NCI-H510A treated with DMSO at 0.1 percent for 48 hours (cell line): ENCODE measurements around the gene TWIST2.

ENCODE experiments used
- DNase-seq: peaks from one replicate; lab custom pipeline; 2025; lab: John Stamatoyannopoulos, UW

TWIST2 gene

DNA sequence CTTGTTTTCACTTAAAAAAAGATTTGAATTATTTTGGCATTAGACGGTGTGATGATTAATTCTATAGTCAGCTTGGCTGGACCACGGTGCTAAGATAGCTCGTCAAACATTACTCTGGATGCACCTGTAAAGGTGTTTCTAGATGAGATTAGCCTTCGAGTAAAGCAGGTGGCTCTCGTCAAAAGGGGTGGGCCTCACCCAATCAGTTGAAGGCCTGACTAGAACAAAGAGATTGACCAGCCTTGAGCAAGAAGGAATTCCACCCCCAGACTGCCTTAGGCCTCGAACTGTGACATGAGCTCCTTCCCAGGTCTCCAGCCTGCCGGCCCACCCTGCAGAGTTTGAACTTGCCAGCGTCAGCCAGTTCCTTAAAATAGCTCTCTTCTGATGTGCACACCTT, 73.4 kb downstream of the TWIST2 start:
- DNase-seq = no peak

DNA sequence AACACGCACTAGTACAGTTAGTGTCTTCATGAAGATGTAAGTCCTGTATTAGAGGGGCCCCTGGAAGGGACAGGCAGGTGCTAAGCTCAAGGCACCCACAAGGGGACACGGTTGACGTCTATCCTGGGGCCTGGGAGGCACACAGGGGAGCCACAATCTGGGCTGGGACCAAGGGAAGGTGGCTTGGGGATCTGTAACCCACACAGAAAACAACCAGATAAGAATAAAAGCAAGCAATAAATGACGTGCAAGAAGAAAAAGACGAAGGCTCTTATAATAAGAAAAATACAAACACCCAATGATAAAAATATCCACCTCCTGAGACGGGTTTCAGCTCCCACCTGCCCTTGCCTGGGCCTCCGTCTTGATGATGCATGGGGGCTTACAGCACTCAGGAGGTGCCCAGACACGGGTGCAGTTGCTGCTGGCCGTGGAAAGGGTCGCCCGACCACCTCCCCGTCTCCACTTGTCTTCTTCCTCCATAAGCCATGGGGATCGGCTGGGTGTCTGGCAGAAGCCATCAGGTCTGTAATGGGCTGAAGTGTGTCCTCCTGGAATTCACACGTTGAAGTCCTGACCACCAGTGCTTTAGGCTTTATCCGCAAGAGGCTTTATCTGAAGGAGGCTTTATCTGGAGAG, 73.9 kb downstream of the TWIST2 start:
- no peak for DNase-seq

DNA sequence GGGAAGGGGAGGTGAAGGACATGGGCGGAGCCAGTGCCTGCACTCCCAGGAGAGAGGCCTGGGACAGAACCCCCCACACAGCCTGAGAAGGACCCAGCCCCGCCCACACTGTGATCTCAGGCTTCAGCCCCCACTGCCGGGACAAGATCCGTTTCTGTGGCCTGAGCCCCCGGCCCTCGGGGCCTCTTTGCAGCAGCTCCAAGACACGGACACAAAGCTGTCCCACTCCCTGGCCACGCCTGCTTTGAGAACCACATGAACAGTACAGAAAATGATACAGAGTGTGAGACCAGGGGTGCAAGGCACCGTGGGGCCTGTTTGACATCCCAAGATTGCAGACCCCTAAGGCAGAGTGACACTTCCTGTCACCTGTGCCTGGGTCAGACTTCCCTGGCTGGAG, 74.5 kb downstream of the TWIST2 start:
- no peak for DNase-seq

DNA sequence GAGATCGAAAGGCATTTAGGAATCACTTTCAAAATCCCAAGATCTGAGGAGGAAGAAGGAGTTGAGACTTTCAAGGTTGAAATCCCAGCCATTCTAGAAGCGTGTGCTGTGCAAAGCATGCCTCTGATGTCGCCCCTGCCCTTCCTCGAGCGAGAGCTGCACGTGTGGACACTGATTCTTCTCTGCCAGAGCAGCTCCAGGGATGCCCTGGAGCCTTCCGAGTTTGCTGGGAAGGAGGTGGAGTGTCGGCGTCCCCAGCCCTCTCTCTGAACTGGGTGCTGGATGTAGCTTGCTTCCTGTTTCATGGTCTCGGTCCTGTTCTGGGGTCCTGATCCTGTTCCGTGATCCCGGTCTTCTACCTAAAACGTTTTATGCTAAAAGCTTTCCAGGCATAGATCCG, 76.1 kb downstream of the TWIST2 start:
- no peak for DNase-seq

DNA sequence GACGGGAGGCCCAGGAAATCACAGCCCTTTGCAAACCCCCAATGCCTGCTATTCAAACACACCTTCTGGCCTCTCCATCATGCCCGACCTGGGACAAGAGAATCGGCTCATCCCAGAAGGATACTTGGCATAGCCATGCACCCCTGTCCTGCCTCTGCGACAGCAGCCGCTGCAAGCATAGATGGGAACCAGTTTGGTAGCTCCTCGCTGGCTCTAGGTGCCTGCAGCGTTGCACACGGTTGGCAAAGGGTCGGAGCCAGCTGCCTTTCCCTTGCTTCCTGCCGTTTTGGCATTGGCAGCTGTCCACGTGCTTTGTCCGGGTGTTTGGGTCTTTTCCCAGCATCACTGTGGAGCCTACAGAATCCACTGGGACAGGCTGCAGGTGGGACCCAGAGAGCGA, 76.9 kb downstream of the TWIST2 start:
- no peak for DNase-seq

DNA sequence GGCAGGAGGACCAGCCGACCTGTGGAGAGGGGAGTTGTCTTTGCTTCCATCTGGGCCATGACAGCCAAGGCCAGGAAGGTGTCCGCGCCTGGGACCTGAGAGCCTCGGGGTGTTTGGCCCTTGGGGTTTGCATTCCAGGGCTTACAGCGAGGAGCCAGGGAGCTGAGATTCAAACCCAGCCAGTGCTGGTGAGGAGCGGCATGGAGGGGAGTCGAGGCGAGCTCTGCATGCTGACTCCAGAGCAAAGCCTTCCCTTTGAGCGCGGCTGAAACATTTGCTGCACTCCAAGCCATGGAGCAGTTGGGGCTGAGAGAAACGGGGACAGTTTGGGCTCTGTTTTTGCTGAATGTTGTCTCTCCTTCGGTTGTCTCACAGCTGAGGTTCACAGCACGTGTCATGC, 77.4 kb downstream of the TWIST2 start:
- DNase-seq = no peak

DNA sequence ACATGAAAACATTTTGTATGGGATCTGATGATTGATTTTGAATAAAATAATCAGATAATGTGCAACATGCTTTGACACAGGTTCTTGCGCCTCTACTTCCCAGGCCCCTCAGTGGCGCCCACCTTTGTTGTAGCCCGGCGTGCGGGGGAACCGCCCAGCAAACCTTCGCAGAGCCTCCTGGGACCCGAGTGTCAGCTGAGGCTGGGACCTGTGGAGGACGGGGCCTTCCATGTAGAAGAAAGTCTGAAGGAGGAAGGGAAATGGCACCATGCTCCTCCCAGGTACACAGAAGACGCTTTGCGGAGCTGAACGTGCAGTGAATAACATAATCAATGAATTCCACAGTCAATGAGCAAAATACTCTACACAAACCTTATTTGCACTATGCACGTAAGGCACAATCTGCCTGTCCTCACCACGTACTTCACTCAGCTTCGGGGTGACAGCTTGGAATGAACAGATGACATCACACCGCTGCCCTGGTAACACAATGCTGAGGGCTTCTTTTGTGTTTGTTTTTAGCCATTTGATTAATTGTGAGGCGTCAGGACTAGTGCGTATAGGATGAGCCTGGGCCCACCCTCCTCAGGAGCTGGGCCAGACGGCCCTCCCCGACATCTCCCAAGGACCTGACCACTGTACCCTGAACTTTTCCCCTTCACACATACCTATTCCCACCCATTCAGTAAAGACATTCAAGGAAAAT, 78.1 kb downstream of the TWIST2 start:
- no peak for DNase-seq

DNA sequence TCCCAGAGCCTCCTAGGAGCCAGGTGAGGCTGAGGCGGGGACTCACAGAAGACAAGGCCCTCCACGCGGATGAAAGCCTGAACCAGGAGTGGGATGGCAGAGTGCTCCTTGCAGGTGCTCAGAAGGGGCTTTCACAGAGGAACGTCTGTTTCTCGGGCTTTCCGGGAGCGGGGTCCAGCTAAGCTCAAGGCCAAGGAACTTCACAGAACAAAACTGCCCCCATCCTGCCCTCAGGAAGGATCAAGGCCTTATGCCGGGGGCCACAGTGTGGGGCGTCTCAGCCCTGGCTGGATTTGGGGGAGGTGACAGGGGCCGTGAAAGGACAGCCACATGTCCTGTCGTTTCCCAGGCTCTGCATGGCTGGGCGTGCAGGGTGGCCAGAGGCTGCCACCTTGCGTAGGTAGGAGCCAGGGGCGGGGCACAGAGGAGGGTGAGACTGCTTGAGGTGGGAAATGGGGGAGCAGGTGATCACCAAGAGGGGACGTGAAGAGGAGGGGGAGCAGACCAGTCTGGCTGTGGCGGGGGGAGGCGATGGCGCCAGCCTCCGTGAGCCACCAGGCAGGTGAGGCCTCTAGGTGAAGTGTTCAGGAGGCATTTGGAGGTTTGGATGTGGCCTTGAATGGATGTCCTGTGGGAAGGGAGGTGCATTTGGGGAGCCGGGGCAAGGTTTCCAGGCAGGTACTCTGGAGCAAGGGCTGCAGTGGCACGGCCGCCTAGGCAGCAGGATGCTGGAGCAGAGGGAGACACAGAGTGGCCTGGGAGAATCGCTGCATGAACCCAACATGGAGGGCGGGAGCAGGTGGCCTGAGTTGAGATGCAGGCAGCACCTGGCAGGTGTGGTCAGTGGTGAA, 79.1 kb downstream of the TWIST2 start:
- no peak for DNase-seq

DNA sequence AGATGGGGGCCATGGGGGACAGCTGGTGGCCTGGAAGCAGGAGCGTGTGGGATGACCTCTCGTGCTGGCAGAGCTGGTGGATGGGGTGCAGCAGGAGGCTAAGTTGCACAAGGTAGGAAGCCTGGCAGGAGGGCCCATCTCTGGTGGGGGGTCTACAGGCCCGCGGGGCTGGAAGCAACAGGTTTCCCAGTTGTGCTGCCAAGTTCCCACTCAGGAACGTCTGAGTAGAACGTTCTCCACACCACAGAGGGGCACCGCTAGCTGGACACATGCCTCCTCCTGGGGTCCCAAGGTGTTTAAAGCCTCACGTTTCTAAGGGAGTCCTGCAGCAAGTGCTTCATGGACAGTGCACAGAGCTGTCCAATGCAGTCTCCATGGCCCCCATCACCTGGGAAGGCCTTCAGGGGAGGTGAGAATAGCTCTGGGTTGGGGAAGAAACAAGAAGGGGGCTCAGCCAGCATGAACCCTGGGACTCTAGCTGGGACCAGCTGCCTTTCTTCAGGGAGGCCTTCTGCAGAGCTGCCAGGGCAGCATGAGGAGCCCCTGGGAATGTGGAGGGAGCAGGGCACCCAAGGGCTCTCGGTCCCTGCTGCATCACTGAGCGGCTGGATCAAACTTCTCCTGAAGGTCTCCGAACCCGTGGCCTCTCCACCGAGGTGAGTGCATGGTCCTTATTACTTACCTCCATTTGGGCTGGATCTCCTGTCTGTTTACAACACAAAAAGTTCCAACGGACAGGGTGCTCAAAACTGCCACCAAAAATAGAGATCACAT, 80.0 kb downstream of the TWIST2 start:
- DNase-seq = no peak

DNA sequence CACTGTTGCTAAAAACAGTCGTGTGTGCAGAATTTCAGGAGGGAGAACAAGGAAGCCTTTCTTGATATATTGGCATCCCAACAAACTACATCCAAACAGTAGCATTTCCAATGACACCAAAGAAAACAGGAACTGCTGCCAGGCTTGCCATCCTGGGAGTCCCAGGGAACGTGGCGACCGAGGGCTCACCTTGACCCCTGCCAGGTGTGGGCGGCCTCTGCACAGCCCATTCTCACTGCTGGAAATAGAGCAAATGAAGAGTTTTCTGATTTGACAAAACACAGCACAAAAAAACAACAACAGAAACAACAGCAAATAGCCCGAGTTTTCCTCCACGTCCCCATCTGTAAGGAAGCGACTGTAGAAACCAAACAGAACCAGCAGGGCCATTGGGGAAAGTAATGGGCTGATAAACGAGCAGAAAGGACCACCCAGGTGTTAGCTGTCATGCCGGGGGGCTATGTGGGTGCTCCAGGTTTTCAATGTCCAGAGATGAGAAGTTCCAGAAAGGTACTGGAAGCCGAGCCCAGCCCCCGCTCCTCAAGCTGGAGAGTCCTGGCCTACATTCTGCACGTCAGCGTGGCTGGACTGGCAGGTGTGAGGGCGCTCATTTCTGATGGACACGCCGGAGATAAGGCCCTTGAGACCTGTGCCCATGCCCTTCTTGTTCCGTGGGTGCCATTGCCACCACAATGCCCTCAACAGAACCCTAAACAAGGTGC, 80.8 kb downstream of the TWIST2 start:
- DNase-seq = no peak

DNA sequence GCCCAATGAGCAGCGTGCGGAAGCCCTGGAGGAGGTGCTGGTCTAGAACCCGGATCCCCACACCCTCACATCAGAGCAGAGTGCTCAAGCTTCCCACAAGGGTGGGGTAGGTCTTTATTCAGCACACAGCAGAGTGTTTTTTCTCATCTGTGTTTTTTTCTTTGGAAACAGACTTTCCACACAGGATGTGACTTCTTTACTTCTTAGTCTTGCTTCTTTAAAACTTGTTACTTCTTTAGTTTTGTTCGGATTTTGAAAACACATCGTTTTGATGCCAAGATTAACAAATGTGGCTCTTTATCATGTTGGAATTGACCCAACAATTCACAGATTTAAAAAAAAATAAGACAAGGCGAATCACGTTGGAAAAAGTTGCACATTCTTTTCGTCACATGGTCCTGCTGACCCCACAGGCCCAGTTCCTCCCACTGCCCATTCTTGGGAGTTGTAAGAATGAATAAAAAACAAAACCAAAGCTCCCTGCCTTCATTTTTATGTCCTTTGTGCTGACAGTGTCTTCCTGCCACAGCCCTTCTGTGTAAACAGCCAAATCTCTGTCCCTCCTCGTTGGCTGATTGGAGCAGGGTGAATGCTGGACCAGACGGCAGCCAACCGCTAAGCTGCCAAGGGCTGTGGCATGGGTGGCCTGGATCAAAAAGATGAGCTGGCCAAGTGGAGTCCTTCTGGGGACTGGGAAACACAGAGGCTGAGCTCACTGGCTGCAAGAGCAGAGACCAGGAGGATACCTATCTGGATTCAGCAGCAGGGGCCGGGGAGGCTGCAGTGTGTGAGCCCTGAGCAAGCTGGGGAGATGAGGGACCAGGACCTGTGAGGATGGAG, 81.6 kb downstream of the TWIST2 start:
- no peak for DNase-seq

DNA sequence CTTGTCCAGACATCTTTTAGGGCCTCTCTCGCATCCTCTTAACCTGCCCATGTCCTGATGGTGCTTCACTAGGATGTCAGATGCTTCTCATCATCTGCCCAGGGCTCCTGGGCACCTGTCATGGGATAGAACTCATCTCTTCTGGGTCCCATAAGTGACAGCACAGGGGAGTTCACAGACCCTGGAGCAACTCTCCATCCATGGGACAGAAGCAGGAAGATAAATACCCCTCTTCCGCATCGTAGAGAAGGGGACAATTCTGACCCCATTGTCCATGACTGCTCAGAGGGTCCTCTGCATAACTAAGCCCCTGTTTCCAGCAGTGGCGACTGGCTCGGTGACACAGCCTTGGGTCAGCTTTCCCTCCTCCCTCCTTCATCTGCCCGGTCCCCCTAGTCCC, 82.3 kb downstream of the TWIST2 start:
- DNase-seq = no peak

DNA sequence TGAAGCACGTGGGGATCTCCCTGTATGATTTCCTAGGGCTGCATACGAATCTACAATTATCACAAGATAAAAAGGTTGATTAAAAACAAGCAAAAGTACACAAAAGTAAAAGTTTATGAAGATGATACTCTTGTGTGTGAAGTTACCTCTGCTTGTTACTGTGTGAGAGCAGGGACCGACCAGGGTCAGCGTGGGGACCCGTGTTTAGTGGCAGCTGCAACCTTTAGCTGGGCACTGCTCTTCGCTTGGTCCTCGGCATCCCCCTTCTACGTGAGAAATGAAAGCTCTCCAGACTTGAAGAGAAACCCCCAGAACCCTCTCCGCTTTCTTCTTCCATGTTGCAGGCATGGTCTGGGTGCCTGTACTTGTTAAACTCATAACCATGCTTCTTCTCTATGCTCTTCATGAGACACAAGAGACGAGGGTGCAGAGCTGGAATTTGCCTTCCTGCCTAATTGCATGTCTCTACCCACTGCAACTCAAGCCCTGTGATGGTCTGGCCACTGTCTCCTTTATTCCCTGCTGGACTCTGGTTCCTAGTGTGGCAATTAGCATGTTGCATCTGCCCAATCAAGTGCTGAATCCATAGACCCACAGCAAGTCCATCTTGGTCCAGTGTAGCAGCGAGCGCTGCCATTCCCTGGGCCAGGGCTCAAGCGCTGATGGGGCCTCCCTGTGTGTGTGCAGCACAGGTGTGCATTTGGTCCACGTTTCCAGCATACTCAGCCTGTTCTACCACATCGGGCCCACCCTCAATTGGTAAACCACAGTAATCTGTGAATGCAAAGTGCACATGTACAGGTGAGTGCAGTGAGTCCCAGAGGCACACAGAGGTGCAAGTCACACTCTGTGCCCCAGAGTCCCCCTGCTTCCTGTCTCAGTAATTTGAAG, 88.5 kb downstream of the TWIST2 start:
- DNase-seq = no peak

DNA sequence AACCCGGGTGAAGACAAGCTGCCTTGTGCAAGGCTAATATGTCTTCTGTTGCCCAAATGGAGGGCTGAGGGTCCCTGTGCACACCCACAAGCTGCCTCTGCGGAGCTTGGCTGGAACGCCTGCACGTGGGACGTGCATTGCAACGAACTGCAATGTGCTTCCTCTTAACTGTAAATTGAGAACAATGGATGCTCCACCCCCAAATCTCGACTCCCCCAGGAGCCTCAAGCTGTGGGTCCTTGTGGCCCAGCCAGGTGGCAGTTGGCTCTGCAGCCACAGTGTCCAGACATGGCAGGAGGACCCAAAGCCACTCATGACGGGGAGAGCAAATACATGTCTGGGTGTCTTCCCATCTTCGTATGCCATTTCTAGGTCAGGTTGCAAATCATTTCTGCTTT, 90.1 kb downstream of the TWIST2 start:
- no peak for DNase-seq

DNA sequence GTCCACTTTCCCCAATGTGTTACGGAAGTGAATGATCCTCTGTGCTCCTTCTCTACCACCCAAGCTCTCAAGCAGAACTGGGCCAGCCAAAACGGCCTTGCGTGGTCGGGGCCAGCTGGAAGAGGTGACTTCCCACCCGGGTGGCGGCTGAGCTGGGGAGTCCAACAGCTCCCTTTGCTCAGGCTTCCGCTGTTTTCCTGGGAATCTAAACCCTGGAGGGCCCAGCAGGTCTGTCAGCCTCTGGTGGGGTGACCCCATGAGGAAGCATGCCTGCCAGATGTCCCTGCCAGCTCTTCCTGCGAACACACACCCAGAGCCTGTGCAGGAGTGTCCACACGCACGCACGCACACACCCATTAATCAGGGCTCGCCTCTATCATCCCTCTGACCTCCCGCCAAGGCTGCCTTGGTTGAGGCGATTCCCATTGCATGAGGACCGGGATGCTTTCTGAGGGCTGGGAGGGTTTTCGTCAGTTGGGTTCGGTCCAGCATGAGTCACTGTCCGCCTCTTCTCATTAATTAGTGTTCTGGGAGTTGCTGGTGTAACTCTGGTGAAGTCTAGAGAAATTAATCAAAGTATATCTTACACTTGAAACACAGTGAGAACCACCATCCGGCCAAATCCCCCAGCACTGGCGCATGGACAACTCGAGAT, 90.6 kb downstream of the TWIST2 start:
- DNase-seq = no peak

DNA sequence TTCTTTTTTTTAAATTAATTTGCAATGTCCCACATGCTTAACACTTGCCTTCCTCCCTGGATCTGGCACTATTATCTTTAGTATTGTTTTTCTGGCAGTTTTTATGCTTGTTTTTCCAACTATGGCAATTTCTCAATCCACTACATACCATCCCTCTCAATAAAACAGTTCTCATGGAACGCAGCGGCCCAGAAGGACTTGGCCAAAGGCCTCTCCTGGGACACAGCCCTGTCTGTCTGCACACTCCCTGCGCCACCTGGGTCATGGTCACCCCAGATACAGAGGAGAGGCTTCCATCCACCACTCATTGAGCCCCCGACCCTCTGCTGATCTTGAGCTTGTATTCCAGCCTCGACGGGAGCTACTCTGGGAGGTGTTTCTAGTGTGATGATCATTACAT, 91.2 kb downstream of the TWIST2 start:
- DNase-seq = no peak

DNA sequence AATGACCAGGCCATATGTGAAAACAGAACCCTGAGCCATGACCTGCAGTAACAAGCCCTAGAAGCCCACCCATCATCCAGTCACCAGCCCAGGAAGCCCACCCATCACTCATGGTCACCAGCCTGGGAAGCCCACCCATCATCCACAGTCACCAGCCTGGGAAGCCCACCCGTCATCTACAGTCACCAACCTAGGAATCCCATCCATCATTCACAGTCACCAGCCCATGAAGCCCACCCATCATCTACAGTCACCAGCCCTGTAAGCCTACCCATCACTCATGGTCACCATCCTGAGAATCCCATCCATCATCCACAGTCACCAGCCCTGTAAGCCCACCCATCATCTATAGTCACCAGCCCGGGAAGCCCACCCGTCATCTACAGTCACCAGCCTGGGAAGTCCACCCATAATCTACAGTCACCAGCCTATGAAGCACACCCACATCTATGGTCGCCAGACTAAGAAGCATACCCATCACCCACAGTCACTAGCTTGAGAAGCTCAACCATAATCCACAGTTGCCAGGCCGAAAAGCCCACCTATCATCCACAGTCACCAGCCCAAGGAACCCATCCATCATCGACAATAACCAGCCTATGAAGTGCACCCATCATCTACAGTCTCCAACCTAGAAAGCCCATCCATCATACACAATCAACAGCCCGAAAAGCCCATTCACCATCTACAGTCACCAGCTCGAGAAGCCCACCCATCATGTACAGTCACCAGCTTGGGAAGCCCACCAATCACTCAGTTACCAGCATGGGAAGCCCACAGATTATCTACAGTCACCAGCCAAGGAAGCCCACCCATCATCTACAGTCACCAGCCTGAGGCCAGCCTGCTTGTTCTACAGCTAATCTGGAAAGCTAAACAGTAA, 91.9 kb downstream of the TWIST2 start:
- DNase-seq = no peak

DNA sequence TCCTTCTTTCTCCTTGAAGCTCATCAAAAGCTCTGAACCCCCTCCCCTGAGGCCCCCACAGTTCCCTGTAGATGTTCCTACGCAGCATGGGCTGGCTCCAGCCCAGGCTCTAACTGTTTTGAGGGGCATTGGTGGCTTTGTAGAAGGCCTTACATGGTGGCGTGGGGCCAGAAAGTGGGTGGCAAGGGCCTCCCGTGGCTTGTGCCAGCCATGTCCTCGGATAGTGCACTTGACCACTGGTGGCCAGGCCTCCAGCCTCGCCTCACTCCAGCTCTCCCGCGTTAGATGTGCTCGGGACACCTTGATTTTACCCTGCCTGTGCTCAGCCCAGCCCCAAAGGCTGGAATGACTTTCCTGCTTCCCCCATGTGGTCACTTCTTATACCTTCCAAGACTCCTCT, 92.9 kb downstream of the TWIST2 start:
- no peak for DNase-seq
